HL-60 (cell line): ENCODE data around the gene NCK2.
A peak's percentile ranks its signal among the peaks of the same experiment; 100 is the strongest.

ENCODE experiments used
- DNase-seq, 2 experiments: peaks; one replicate each; pipeline ENCODE4 v3.0.0-alpha.2; 2010 to 2020; ENCODE audit warnings: low read depth in 1 of 2, low spot score in 1 of 2
- H3K27ac ChIP-seq: fragments of 250-450 bp; sonication (Bioruptor Pico); replicated peaks from 2 replicates; pipeline ENCODE4 v1.5.1; 2020; ENCODE audit warnings: mild to moderate bottlenecking, moderate library complexity
- H3K27me3 ChIP-seq: fragments of 250-450 bp; sonication (Bioruptor Pico); 2 replicates; pipeline ENCODE4 v1.5.1; 2021; ENCODE audit warnings: mild to moderate bottlenecking, moderate library complexity; ENCODE audit not compliant: insufficient read depth, poor library complexity, severe bottlenecking
- H3K4me3 ChIP-seq: replicated peaks from 2 replicates; pipeline ENCODE4 v1.5.1; 2011; ENCODE audit warnings: mild to moderate bottlenecking, control low read depth, low read length; ENCODE audit not compliant: insufficient read depth
- GABPA ChIP-seq: IDR thresholded peaks from 2 replicates; pipeline ENCODE4 v1.6.1; 2012; ENCODE audit warnings: low read depth
- POLR2AphosphoS5 ChIP-seq: IDR thresholded peaks from 2 replicates; pipeline ENCODE4 v1.6.1; 2012; ENCODE audit warnings: low read depth
- SPI1 ChIP-seq: IDR thresholded peaks from 2 replicates; pipeline ENCODE4 v1.6.1; 2012; ENCODE audit warnings: low read depth, mild to moderate bottlenecking, borderline replicate concordance
- TF ChIP-seq, protein P1 (sequence below): IDR thresholded peaks from one replicate; pipeline ENCODE4 v1.5.1; 2011; ENCODE audit warnings: low read length, control low read depth, inconsistent platforms; ENCODE audit not compliant: insufficient read depth
- TF ChIP-seq, protein P2 (sequence below): IDR thresholded peaks from 2 replicates; pipeline ENCODE4 v1.6.1; 2012; ENCODE audit warnings: low read depth; ENCODE audit not compliant: insufficient replicate concordance

Gene NCK2

DNA sequence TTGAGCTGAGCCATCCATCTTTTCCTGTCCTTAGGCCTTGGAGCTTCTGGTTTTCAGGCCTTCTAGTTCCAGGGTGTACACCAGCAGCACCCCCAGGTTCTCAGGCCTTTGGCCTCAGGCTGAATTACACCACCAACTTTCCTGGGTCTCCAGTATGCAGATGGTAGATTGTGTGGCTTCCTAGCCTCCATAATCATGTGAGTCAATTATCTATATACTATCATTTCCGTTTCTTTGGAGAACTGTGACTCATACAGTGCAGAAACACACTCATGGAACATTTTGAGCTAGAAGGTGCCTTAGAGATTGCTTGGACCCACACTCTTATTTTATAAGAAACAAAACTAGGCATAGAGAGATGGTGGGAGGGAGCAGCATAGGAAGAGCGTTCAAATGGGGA, 167.4 kb downstream of the NCK2 start:
- H3K27ac ChIP-seq = no peak overlapping the region
- no peaks in the 10 kb centered on the region for H3K27me3 ChIP-seq
- no peak for DNase-seq
- no peak overlapping the region for H3K4me3 ChIP-seq
- TF ChIP-seq GABPA (no peak), SPI1 (no peak), POLR2AphosphoS5 (no peak)
- TF ChIP-seq, protein P1, sequence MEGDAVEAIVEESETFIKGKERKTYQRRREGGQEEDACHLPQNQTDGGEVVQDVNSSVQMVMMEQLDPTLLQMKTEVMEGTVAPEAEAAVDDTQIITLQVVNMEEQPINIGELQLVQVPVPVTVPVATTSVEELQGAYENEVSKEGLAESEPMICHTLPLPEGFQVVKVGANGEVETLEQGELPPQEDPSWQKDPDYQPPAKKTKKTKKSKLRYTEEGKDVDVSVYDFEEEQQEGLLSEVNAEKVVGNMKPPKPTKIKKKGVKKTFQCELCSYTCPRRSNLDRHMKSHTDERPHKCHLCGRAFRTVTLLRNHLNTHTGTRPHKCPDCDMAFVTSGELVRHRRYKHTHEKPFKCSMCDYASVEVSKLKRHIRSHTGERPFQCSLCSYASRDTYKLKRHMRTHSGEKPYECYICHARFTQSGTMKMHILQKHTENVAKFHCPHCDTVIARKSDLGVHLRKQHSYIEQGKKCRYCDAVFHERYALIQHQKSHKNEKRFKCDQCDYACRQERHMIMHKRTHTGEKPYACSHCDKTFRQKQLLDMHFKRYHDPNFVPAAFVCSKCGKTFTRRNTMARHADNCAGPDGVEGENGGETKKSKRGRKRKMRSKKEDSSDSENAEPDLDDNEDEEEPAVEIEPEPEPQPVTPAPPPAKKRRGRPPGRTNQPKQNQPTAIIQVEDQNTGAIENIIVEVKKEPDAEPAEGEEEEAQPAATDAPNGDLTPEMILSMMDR = no peak
- TF ChIP-seq, protein P2, sequence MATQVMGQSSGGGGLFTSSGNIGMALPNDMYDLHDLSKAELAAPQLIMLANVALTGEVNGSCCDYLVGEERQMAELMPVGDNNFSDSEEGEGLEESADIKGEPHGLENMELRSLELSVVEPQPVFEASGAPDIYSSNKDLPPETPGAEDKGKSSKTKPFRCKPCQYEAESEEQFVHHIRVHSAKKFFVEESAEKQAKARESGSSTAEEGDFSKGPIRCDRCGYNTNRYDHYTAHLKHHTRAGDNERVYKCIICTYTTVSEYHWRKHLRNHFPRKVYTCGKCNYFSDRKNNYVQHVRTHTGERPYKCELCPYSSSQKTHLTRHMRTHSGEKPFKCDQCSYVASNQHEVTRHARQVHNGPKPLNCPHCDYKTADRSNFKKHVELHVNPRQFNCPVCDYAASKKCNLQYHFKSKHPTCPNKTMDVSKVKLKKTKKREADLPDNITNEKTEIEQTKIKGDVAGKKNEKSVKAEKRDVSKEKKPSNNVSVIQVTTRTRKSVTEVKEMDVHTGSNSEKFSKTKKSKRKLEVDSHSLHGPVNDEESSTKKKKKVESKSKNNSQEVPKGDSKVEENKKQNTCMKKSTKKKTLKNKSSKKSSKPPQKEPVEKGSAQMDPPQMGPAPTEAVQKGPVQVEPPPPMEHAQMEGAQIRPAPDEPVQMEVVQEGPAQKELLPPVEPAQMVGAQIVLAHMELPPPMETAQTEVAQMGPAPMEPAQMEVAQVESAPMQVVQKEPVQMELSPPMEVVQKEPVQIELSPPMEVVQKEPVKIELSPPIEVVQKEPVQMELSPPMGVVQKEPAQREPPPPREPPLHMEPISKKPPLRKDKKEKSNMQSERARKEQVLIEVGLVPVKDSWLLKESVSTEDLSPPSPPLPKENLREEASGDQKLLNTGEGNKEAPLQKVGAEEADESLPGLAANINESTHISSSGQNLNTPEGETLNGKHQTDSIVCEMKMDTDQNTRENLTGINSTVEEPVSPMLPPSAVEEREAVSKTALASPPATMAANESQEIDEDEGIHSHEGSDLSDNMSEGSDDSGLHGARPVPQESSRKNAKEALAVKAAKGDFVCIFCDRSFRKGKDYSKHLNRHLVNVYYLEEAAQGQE = no peak

DNA sequence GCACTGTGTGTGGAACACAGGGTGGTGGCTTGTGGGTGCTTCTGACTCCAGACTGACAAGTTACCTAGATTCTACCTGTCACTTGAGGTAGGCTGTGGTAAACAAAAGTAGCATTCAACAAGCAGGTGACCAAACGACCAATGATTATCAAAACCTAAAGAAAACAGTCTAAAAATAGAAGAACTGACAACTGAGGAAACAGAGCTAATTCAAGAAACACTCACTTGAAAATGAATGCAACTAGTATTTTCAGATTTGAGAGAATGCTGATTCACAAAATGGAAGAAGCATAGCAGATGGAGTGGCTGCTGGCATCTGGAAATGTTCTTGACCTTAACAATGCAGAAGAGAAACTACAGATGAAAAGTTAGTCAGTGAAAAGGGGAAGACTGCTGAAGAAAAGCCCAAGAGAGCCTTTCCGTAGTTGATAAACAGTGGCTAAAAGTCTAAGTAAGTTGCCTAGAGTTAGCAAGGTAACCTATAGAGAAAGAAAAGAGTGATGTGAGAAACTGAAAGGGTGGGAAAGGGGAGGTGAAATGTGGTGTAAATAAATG, 170.4 kb downstream of the NCK2 start:
- no peak for DNase-seq
- Histone ChIP-seq H3K4me3 (no peak overlapping the region), H3K27ac (no peak overlapping the region), H3K27me3 (no peaks in the 10 kb centered on the region)
- TF ChIP-seq GABPA (no peak), SPI1 (no peak), POLR2AphosphoS5 (no peak)
- TF ChIP-seq, protein P2 = no peak
- TF ChIP-seq, protein P1 = no peak

DNA sequence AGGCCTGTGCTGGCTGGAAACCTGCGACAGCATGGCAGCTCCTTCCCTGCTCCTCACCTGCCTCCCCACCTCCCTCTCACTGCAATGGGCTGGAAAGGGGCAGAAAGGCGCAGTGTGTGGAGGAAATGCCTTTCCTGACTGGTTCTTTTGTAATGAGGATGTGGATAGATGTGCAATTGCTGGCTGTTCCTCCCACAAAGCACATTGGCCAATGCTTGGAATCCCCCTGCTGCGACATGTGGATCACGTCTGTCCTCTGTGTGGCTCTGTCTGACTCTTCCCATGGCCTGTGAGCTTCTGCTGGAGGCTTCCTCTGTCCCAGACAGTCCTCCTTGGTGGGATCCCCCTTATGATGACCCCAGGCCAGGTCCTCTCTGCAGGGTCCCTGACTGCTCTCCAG, 172.5 kb downstream of the NCK2 start:
- no peak overlapping the region for H3K4me3 ChIP-seq
- DNase-seq = peak; percentile 14 to 63
- TF ChIP-seq, protein P2 = no peak
- TF ChIP-seq SPI1 (peak; percentile 49; the same call in 1 of the 2 replicates), POLR2AphosphoS5 (0 out of 2 replicates have a peak, but pooled peaks have one; percentile 49), GABPA (no peak)
- peak overlapping the region; percentile 34 for H3K27ac ChIP-seq
- no peaks in the 10 kb centered on the region for H3K27me3 ChIP-seq
